SU-DHL-6 (cell line): ENCODE results near the gene AFG1L.
"Not testable (repeated sequence)": the region's sequence is repeated elsewhere in the genome, so short reads cannot be mapped to it uniquely, and the experiment has no call there.

Experiments
- H2AFZ ChIP-seq: fragments of 200-600 bp; sonication (generic); 2 replicates; pipeline ENCODE4 v1.6.1; 2014; ENCODE audit warnings: low read depth, mild to moderate bottlenecking, moderate library complexity, mixed read lengths, antibody characterized with exemption, low read length; ENCODE audit not compliant: severe bottlenecking
- H3F3A ChIP-seq: fragments of 200-600 bp; shearing (Covaris generic); 2 replicates; pipeline ENCODE4 v1.6.0; 2016; ENCODE audit warnings: antibody characterized with exemption, mild to moderate bottlenecking; ENCODE audit not compliant: insufficient read depth
- H3K27ac ChIP-seq: fragments of 200-600 bp; sonication (generic); 2 replicates; pipeline ENCODE4 v1.5.1; 2016; ENCODE audit warnings: low read depth, mild to moderate bottlenecking, low read length, moderate library complexity, mixed read lengths
- H3K27me3 ChIP-seq: fragments of 200-600 bp; sonication (generic), shearing (Covaris generic); 2 replicates; pipeline ENCODE4 v1.6.0; 2014; ENCODE audit warnings: mild to moderate bottlenecking, low read length
- H3K36me3 ChIP-seq: fragments of 200-600 bp; sonication (generic); 2 replicates; pipeline ENCODE4 v1.6.1; 2014; ENCODE audit warnings: mild to moderate bottlenecking, low read length, mixed read lengths
- H3K4me2 ChIP-seq: fragments of 300-600, 200-600 bp; shearing (Covaris generic), sonication (generic); 2 replicates; pipeline ENCODE4 v1.6.0; 2014; ENCODE audit warnings: low read length, low read depth, mild to moderate bottlenecking; ENCODE audit not compliant: poor library complexity, severe bottlenecking
- H3K4me3 ChIP-seq: fragments of 200-600 bp; sonication (generic); 2 replicates; pipeline ENCODE4 v1.5.1; 2014; ENCODE audit warnings: antibody characterized with exemption, low read length, mild to moderate bottlenecking, mixed read lengths; ENCODE audit not compliant: insufficient read depth, poor library complexity, severe bottlenecking
- H3K79me2 ChIP-seq: fragments of 200-600 bp; sonication (generic); 2 replicates; pipeline ENCODE4 v1.6.1; 2014; ENCODE audit warnings: mild to moderate bottlenecking, low read length, moderate library complexity; ENCODE audit not compliant: insufficient read depth
- H3K9ac ChIP-seq: fragments of 200-600 bp; sonication (generic); 2 replicates; pipeline ENCODE4 v1.7.0; 2014; ENCODE audit warnings: mild to moderate bottlenecking, low read length
- H3K9me2 ChIP-seq: fragments of 200-600 bp; sonication (generic); replicated peaks from 2 replicates; pipeline ENCODE4 v1.6.1; 2014; ENCODE audit warnings: low read length; ENCODE audit not compliant: insufficient read depth
- H3K9me3 ChIP-seq: fragments of 200-600 bp; sonication (generic); 2 replicates; pipeline ENCODE4 v1.6.1; 2014; ENCODE audit warnings: low read length, mixed read lengths; ENCODE audit not compliant: insufficient read depth
- H4K20me1 ChIP-seq: fragments of 200-600 bp; sonication (generic); 2 replicates; pipeline ENCODE4 v1.6.1; 2014; ENCODE audit warnings: low read depth, mild to moderate bottlenecking, antibody characterized with exemption, low read length, moderate library complexity, mixed read lengths
- CTCF ChIP-seq: fragments of 200-600 bp; sonication (generic); IDR thresholded peaks from one replicate; pipeline ENCODE4 v1.5.1; 2017; ENCODE audit warnings: antibody characterized with exemption, mild to moderate bottlenecking, low read length, moderate library complexity; ENCODE audit not compliant: insufficient read depth, poor library complexity, severe bottlenecking
- EZH2phosphoT487 ChIP-seq: fragments of 200-600 bp; sonication (generic), shearing (Covaris generic); conservative IDR thresholded peaks from 2 replicates; pipeline ENCODE4 v1.6.1; 2018; ENCODE audit warnings: mild to moderate bottlenecking, antibody characterized with exemption, low read length, moderate library complexity, mixed read lengths

The AFG1L gene

GRCh38 chr6:108559884-108560462 is 265.1 kb downstream of the AFG1L start:
- Histone ChIP-seq H3K9me3 (no peaks in the 10 kb centered on the region), H2AFZ (peak overlapping the region; percentile 88), H3K79me2 (no peaks in the 10 kb centered on the region), H3K36me3 (no peaks in the 10 kb centered on the region), H3K27ac (no peak overlapping the region), H3K4me3 (peak overlapping the region; percentile 92), H4K20me1 (no peaks in the 10 kb centered on the region), H3K4me2 (peak overlapping the region; percentile 60), H3F3A (peaks cover 25% of the 10 kb centered on the region), H3K9me2 (no peaks in the 10 kb centered on the region), H3K27me3 (no peaks in the 10 kb centered on the region), H3K9ac (peak overlapping the region; percentile 85)
- TF ChIP-seq EZH2phosphoT487 (no peak), CTCF (no peak)

GRCh38 chr6:108560463-108561308 is 265.8 kb downstream of the AFG1L start, which contains the start of gene FOXO3:
TSS of gene FOXO3 (plus strand) at chr6:108560917. CDS start at chr6:108561209, 292 bp downstream.
- H3K36me3 ChIP-seq, result no peaks in the 10 kb centered on the region
- no peaks in the 10 kb centered on the region for H3K79me2 ChIP-seq
- H3K9me2 ChIP-seq, result no peaks in the 10 kb centered on the region
- no peak for TF ChIP-seq CTCF
- no peak for TF ChIP-seq EZH2phosphoT487
- peak within 1 kb of the TSS; percentile 60 for H3K4me2 ChIP-seq
- peaks cover 32% of the 10 kb centered on the region for H3F3A ChIP-seq
- no peak within 1 kb of the TSS for H3K27ac ChIP-seq
- peak within 1 kb of the TSS; percentile 92 for H3K4me3 ChIP-seq
- peak within 1 kb of the TSS; percentile 85 for H3K9ac ChIP-seq
- H3K9me3 ChIP-seq, result no peaks in the 10 kb centered on the region
- peaks cover 3% of the 10 kb centered on the region; the same call in 1 of the 2 replicates for H4K20me1 ChIP-seq
- no peaks in the 10 kb centered on the region for H3K27me3 ChIP-seq
- peak within 1 kb of the TSS; percentile 88 for H2AFZ ChIP-seq

- not testable (repeated sequence) for H3K79me2 ChIP-seq, H3K9ac ChIP-seq, H3K9me3 ChIP-seq, H3K36me3 ChIP-seq, H3K4me3 ChIP-seq, H3K27ac ChIP-seq, H3K27me3 ChIP-seq, H3K9me2 ChIP-seq, H4K20me1 ChIP-seq, H2AFZ ChIP-seq, H3K4me2 ChIP-seq
- H3F3A ChIP-seq, result peaks cover 34% of the 10 kb centered on the region
Observed at GRCh38 chr6:108561309-108561647, 266.4 kb downstream of the AFG1L start.
